ENCODE data around the gene BICDL1.

Gene BICDL1

DNA sequence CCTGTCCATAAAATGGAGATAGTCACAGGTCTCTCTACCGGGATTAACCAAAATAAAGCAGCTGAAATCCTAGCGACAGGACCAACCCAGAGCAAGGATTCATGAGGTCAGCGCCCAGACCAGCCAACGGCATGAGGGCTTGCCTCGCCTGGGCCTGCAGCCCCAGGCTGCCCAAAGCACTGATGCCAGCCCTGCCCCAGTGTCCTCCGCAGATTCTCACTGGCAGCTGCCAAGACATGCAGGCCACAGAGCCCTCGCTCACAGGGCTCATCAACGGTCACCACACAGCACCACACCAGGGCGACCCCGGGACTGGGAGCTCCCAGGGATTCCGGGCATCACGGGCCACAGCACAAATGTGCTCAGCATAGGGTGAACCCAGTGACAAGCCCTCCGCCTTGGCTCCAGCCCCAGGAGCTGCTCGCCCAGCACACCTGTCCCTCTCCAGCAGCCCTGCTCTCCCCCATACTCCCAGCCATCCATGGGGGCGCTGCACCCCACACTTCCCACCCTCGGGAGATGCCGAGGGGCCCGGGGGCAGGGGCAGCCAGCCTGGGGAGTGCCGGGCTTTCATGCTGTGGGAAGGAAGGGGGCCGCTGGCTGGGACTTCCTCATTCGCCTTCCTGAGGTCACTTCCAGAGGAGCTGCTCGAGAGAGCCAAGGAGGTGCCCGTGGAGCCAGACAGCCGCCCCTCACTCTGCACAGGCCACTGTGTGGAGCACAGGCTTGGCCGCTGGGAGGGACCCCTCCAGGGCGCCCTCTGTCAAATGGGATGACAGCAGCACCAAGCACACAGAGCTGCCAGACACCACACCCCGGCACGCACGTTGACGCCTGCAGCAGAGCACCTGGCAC, 113.4 kb downstream of the BICDL1 start:
- DNase-seq = no peak

DNA sequence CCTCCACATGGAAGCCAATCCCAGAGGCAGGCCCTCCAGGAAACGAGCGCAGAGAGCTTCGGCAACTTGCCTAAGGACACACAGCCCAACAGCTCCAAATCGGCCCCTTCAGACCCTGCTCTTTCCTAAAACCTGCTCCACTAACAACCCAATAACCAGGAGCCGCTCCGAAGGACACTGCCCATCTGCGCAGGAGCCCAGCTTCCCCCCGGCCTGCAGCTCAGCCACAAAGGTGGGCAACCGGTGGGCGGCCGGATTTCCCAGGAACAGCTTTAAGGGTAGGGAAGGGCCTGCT, 114.0 kb downstream of the BICDL1 start:
- no peak for DNase-seq

DNA sequence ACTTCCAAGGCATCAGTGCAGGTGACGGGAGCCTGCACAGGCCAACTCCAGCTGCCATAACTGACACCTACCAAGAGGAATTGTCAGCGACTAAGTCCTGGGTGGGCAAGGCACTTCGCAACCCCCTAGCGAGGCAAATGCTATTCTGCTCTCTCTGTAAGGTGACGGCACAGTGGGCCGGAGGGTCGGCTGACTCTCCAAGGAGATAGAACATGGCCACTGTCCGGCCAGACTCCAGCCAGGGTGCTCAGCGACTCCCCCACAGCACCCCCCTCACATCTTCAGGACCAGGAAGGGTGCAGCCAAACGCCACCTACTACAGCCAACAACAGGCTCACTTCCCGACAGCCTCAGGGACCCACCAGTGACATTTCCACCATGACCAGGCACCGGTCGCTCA, 114.3 kb downstream of the BICDL1 start:
- DNase-seq = no peak

DNA sequence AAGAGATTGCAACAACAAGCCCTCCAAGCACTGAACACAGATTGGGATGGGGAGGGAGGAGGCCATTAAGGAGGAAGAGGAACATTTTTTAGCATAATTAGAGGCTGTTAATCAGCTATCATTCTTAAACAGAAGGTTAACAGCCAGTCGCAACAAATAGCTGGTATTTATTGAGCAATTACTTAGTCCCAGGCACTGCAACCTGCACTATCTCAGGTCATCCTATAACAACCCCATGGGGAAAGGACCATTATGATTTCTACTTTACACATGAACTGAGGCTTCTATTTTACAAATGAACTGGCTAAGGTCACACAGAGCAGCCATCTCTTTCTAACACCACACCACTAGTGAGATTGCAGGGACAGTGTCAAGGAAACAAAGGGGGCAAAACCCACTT, 117.1 kb downstream of the BICDL1 start:
- no peak for DNase-seq

DNA sequence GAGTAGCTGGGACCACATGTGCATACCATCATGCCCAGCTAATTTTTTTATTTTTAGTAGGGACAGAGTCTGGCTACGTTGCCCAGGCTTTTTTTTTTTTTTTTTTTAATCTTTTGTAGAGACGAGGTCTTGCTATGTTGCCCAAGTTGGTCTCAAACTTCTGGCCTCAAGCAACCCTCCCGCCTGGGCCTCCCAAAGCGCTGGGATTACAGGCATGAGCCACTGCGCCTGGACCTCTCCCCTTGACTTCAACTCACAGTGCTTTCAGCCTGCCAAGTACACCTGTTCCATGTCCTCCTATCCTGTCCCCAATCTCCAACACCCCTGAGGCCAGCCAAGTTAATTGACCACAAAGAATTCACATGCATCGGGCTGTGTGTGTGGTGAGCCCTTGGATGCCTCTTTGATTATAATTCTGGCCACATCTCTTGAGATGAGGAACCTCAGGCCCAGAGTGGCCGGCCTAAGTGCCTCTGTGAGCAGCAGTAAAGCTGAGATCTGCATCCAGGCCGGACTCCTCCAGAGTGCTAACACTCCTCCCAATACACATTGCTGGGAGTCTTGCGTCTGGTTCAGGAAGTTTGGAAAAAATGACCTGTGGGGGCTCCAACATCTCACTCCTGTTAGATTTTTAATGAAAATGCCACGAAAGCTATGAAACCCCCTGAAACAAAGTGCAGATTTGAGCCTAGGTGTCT, 120.7 kb downstream of the BICDL1 start:
- DNase-seq = no peak

DNA sequence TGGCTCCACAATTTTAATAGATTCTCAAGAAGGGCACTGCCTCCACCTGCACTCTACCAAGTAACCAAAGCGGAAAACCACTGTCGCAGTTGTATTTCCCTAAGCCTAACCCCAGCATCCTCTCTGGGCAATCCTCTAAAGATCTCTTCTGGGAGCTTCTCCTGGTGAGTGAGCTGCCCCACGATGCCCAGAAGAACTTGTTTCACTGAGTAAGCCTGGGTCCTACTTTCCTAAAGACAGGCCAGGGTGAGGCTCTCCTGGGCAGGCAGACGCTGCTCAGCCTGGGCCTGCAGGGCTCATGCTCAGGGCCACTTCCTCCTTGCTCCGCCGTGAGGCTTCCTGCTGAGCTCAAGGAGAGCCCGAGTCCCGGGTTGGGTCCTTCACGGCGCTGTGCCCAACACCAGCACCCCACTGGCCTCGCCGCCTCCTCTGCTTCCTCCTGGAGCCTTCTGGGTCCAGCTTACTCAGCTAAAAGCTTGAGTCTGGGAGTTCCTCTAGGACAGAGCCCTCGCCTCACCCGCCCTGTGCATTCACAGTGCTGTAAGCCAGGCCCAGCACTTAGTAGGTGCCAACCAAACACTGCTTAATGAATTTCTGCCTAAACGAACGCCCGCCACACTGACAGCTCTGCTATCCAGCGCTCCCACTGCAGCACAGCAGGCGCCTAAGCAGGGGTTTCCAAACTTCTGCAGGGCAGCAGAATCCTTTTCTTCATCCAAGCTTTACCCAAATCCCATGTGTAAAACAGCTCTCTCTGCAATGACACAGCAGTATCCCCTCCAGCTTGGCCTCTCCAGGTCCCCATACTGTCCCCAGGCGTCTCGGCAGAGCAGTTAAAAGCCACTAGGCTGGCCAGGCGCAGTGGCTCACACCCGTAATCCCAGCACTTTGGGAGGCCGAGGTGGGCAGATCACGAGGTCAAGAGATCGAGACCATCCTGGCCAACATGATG, 121.8 kb downstream of the BICDL1 start:
- peak in 1 of 2 donors; percentile 45 for DNase-seq

DNA sequence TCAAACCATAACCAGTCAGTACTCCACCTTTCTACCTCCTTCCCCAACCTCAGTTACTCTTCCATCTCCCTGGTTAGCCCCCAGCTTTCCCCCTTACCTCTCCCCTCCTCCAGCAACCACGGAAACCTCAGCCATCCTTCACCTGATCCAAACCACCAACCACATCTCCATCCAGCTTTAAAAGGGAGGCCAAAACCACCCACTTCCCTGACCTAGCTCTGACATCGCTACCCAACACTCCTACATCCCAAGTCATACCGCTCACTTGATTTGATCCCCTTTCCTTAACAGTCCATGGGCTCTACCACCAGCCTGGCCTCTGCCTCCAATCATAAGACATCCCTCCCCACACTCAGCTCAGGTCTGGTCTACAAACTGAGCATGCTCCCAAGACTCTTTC, 126.0 kb downstream of the BICDL1 start:
- DNase-seq = no peak

DNA sequence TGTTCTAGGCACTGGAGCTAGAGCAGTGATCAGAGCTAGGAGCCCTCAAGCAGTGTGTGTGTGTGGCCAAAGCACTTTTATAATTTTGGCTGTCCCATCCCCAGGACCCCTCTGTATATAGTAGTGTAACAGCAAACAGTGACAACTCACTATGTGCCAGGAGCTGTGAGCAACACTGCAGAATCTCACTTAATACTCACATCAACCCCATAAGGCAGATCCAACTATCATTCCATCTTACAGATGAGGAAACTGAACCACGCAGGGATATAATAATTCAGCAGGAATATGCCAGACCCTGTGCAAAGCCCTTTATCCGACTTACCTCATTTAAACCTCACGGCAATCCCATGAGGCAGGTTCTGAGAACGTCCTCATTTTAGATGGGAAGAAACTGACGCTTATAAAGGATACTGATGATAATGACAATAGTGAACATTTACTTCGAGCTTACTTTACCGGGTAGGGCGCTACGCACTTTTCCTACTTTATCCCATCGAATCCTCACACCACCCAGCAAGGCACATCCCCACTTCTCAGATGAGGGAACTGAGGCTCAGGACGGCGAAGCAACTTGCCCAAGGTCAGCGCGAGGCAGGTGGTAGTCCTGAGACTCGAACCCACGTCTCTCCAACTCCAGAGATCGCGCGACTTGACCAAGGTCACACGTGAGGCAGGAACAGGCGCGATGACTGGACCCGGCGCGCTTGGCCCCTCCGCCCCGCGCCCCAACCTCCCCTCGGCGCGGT, 126.8 kb downstream of the BICDL1 start:
- no peak for DNase-seq

DNA sequence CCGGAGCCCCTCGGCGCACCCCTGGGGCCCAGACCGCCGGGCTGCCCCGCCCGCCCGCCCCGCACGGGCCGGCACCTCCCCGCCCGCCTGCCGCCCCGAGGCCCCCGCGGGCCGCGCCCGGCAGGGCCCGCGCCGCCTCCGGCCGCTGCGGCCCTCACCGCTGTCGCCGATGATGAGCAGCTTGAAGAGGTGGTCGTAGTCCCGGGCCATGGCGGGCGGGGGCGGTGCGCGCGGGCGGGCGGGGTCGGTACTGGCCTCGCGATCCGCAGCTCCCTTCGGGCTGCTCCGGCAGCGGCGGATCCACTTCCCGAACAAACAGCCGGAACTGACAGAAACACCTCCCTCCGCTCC, 127.4 kb downstream of the BICDL1 start, which contains the start of gene RAB35:
Gene RAB35, minus strand, starts transcription at position 313 of the 351 bp plus-strand sequence. Its CDS starts 103 bp downstream, at position 210.
- DNase-seq = no peak

DNA sequence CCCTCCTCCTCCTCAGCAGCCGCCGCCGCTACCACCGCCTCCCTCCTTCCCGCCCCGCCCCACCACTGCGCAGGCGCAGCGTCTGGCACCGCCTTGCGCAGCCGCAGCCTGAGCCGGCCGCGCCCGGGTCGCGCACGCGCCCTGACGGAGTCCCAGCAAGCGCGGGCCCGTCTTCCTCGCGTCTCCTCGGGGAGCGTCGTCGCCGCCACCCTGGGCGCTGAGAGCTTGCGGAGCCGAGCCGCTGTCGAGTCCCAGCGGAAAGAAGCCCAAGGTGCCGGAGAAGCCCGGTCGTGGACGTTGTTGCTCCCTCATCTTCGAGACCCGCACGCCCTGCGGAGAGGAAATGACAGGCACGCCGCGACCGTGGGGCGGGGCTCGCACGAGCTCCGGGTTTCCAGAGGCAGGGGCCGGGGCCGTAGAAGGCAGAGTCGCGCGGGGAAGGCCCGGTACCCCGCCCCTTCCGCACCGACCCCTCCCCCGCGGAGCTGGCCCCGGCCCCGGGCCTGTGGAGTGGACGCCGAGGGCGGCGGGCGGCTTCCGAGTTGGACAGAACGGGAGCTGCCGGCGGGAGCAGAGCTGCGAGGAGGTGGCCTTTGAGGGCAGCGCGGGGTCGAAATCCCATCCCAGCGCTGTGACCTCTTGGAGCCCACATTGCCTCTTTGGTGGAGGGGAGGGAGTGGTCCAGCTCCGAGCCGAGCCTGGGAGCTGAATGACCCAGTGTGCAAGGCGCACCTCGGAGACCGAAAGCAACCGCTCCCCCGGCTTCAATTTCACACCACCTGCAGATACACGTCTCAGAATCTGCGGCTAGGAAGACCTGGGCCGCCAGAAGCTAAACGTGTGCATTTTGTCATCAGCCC, 128.0 kb downstream of the BICDL1 start:
- peak; percentile 86 to 94 for DNase-seq

DNA sequence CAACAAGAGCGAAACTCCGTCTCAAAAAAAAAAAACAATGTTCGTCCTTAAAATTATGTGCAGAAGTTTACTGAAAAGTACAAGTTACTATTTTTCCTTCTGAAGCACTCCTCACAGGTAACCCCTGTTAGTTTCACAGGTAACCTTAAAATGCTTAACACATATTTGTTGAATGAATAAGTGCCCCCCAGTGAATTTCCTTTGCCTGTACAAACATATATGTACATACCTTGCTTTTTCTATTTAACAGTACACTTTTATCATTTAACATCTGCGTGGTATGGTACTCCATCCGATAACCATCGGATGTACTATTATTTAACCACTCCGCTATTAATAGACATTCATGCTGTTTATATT, 128.9 kb downstream of the BICDL1 start:
- no peak for DNase-seq

DNA sequence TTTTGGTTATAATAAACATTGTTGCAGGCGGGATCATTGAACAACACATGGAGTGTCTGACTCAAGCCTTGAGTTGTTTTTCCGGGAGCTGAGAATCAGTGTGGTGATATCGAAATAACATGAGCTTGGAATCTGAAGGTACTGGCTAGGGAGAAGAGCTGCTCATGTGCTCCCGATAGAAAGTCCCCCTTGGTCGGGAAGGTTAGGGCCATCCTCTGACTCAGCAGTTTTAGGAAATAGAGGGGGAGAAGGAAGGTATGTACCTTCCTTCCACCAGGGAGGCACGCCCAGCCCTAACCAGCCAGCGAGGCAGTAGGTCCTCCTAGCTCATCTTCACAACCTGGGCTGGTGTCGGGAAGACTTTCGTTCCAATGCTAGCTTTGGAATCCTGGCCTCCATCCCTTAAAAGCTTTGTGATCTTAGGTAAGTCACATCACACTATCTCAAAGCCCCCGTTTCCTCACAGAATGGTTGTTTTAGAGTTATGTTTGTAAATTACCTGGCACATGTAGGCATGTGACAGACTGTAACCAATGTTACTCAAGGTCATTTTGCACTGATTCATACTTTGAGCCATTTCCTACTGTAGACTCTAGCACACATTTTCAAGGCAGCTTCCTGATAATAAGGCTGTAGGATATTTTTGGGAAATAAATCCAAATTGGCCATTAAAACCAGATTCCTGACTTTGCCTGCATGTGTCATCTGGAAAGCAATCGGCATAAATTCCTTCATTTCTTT, 129.5 kb downstream of the BICDL1 start:
- no peak for DNase-seq

DNA sequence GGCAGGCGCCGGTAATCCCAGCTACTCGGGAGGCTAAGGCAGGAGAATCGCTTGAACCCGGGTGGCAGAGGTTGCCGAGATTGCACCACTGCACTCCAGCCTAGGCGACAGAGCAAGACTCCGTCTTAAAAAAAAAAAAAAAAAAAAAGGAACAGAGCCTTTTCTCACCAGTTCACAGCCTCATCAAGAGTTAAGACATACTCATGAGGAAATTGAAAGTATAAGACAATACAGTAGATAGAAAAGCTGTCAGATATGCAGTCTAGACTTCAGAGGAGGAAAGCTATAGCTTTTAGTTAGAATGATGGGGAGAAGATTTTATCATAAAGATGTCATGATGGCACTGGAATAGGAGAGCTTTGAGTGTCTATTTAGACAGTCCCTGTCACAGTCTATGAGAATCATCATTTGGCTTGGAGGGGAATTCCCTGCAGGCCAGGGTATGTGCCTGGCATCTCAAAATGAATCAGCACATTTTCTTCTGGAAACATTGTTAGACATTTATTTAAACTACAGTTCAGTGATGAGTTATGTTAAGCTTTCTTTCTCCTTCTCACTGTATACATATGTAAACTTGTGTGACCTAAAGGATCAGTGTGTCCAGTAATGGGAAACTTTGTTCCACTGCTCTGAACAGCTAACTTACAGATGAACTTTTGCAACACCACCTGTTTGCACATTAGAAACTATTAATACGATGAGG, 130.4 kb downstream of the BICDL1 start:
- DNase-seq = no peak

DNA sequence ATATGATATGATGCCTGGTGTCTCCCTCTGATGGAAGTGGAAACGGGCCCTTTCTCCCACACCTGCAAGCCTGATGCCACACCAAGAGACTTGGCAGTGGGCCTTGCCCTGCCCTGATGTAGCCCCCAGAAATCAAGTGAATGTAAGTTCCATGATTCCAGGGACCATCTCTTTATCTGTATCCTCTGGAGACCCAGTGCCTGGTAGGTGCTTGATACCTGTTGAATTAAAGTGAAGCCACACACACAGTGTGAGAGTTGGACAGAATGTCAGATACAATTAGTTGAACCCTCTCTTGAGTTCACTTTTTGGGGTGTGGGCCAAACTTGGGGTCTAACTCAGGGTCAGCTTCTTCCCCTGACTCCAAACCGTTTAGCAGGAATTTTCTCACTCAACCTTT, 132.3 kb downstream of the BICDL1 start:
- DNase-seq = no peak

DNA sequence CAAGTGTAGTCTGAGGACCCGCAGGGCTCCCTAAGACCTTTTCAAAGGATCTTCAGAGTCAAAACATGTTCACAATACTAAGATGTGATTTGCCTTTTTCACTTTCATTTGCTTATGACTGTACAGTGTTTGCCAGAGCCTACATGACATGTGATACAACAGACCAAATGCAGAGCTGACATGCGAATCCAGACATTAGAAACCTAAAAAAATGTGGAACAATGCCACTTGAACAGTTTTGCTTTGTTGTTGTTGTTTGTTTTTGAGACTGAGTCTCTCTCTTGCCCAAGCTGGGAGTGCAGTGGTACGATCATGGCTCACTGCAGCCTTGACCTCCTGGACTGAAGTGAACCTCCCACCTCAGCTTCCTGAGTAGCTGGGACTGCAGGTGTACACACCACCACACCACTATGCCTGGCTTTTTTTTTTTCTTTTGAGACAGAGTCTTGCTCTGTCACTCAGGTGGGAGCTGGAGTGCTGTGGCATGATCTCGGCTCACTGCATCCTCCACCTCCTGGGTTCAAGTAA, 132.8 kb downstream of the BICDL1 start:
- no peak for DNase-seq

DNA sequence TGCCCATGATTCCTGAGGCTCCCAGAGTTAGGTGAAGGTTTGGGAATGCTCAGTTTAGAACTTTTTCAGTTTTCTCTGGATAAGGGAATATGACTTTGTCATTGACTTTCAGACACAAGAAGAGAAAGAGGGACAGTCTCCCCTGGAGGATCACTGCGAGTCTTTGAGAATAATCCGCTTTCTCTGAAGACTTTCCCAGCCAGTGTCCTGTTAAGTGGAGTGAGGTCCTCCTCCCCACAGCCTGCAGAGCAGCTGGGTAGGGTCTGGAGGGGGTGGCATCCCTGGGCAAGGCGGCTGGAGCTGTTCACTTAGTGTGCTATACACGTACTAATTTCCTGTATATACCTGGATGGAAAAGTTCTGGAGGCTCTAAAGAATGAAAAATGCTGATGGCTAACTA, 136.0 kb downstream of the BICDL1 start:
- no peak for DNase-seq

DNA sequence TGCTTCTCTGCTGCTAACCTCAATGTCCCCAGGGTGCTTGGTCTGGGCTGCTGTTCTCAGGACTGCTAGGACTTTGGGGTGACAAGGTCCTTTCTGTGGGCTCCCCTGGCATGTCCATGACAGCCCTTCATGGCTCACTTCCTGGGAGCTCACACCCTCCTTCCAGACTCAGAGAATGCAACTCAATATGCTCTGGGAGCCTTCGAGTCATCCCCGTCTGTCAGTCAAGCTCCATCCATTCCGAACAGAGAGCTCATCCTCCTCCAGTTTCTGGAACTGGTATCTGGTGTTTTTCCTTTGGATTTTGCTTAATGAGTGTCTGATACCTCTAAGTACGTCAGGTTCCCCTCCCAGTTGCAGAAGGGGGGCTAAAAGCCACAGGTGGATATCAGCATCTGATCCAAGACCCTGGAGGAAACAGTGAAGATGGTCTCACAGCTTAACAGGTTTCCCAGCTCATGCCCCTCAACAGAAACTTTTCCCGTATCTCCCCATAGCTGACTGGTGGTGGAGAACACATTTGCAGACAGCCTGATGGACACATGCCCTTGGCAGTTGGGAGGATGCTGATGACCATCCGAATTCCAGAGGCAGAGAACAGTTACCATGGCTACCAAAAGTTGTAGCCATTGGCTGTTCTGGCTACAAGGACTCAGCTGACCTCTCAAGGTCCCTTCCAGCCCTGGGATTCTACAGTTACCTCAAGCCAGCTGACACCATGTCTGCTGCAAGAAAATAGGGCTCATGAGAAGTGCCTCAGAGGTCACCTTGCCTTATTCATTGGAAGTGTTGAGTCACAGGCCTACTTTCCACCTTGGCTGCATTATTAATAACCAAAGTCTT, 137.0 kb downstream of the BICDL1 start:
- no peak for DNase-seq

DNA sequence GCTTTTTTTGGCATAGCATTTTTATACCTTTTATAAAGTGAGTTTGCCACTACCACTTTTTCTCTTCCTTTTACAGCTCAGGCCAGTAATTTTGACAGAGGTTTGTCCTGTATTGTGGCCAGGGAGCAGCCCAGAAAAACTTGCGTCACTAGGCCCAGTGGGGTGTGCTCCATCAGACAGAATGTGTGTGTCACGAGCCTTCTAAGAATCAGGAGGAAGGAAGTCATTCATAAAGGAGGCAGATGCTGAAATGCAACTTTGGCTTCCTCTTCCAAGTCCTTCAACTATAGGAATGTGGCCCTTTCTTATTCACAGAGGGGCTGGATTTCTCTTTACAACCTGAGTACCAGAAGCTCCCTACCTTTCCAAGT, 137.6 kb downstream of the BICDL1 start:
- DNase-seq = no peak

DNA sequence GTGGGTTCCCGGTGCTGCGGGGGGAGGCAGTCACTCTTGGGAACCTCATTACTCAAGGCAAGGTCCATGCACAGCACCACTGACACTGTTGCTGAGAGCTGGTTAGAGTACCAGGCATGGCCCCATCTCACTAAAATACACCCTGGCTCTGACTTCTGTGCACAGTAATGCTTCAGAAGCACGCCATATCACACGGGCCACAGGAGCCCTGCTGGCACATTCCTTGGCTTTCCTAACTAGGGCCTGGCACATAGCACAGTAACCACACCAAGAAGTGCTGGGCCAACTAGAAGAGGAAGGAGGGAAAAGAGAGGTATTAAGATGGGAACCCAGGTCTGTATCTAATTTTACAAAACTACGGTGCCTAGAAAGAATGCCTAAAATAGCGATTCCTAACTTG, 141.0 kb downstream of the BICDL1 start:
- DNase-seq = no peak
